KMS-11 (cell line): ENCODE measurements around the gene LCN9.

Experiments used
- H2AFZ ChIP-seq: fragments of 200-600 bp; sonication (generic); 2 replicates; pipeline ENCODE4 v1.6.1; 2016; ENCODE audit warnings: antibody characterized with exemption, mixed run types, low read depth
- H3K27ac ChIP-seq: fragments of 200-600 bp; sonication (generic); 2 replicates; pipeline ENCODE4 v1.6.1; 2016; ENCODE audit warnings: mild to moderate bottlenecking, mixed run types
- H3K27me3 ChIP-seq: fragments of 200-600 bp; sonication (generic); 2 replicates; pipeline ENCODE4 v1.6.1; 2017; ENCODE audit warnings: mild to moderate bottlenecking, low read depth, mixed run types, moderate library complexity; ENCODE audit not compliant: insufficient read depth
- H3K36me3 ChIP-seq: fragments of 200-600 bp; sonication (generic); 2 replicates; pipeline ENCODE4 v1.6.1; 2017; ENCODE audit warnings: mild to moderate bottlenecking, mixed run types; ENCODE audit not compliant: insufficient read depth
- H3K4me1 ChIP-seq: fragments of 200-600 bp; sonication (generic); 2 replicates; pipeline ENCODE4 v1.6.1; 2016; ENCODE audit warnings: mild to moderate bottlenecking, low read depth, mixed run types; ENCODE audit not compliant: poor library complexity, severe bottlenecking
- H3K4me2 ChIP-seq: fragments of 200-600 bp; sonication (generic); 2 replicates; pipeline ENCODE4 v1.7.0; 2016; ENCODE audit warnings: mild to moderate bottlenecking, mixed run types
- H3K4me3 ChIP-seq: fragments of 200-600 bp; sonication (generic); IDR thresholded peaks from 2 replicates; pipeline ENCODE4 v1.6.1; 2017; ENCODE audit warnings: low read depth, low read length, mixed read lengths; ENCODE audit not compliant: insufficient read depth
- H3K79me2 ChIP-seq: fragments of 200-600 bp; sonication (generic); 2 replicates; pipeline ENCODE4 v1.6.1; 2016; ENCODE audit warnings: low read depth, mixed run types; ENCODE audit not compliant: insufficient read depth
- H3K9ac ChIP-seq: fragments of 200-600 bp; sonication (generic); 2 replicates; pipeline ENCODE4 v1.6.1; 2016; ENCODE audit warnings: mild to moderate bottlenecking, mixed run types
- H4K20me1 ChIP-seq: fragments of 200-600 bp; sonication (generic); 2 replicates; pipeline ENCODE4 v1.6.1; 2016; ENCODE audit warnings: mild to moderate bottlenecking, mixed run types; ENCODE audit not compliant: insufficient read depth
- TF ChIP-seq, protein P1 (sequence below): fragments of 200-600 bp; sonication (generic); conservative IDR thresholded peaks from 2 replicates; pipeline ENCODE4 v1.6.1; 2017; ENCODE audit warnings: low read depth, mild to moderate bottlenecking, antibody characterized with exemption, low read length, moderate library complexity, mixed read lengths

Gene LCN9

DNA sequence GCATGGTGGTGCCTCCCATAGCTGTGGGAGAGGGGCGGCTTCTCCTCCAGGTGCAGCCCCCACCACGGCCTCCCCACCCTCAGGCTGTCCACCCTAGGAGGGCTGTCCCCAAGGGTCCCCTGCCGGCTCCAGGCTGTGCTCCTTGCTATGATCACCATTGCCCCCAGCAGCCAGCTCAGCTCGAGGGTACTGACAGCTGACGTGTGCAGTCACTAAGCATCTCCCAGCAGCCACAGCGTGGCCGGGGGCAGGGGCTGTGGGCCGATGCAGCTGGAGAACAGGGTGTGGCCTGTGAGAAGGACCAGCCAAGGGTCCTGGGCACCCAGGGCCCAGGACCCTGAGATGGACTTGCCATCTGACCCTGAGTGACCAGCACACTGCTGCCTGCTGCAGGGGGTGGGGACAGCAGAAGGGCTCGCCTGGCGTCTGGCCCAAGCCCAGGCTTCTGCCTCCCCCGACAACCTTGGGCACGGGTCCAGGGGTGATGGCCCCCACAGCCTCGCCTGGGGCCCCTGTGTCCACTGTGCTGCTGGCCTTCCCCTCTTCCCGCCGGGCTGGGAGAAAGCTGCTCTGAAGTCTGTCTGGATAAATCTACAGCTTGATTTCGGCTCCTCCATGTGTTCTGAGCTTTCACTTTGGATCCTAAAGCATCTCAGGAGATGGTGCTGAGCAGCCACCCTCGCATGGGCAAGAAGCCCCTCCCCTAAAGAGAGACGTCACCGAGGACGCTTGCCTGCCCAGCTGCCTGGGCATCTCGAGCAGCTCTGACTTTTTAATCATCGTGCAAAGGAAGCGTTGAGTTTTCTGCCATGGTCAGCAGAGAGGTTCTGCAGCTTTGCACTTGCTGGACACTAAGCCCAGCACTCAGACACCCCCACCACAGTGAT, 44.4 kb downstream of the LCN9 start:
- Histone ChIP-seq H3K4me2 (no peak overlapping the region), H3K4me3 (no peak overlapping the region), H3K36me3 (no peaks in the 10 kb centered on the region), H3K27ac (no peak overlapping the region), H2AFZ (no peak overlapping the region), H4K20me1 (no peaks in the 10 kb centered on the region), H3K27me3 (peaks cover 81% of the 10 kb centered on the region), H3K79me2 (no peaks in the 10 kb centered on the region), H3K4me1 (no peaks in the 10 kb centered on the region), H3K9ac (no peak overlapping the region)
- TF ChIP-seq, protein P1, sequence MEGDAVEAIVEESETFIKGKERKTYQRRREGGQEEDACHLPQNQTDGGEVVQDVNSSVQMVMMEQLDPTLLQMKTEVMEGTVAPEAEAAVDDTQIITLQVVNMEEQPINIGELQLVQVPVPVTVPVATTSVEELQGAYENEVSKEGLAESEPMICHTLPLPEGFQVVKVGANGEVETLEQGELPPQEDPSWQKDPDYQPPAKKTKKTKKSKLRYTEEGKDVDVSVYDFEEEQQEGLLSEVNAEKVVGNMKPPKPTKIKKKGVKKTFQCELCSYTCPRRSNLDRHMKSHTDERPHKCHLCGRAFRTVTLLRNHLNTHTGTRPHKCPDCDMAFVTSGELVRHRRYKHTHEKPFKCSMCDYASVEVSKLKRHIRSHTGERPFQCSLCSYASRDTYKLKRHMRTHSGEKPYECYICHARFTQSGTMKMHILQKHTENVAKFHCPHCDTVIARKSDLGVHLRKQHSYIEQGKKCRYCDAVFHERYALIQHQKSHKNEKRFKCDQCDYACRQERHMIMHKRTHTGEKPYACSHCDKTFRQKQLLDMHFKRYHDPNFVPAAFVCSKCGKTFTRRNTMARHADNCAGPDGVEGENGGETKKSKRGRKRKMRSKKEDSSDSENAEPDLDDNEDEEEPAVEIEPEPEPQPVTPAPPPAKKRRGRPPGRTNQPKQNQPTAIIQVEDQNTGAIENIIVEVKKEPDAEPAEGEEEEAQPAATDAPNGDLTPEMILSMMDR, result no peak

DNA sequence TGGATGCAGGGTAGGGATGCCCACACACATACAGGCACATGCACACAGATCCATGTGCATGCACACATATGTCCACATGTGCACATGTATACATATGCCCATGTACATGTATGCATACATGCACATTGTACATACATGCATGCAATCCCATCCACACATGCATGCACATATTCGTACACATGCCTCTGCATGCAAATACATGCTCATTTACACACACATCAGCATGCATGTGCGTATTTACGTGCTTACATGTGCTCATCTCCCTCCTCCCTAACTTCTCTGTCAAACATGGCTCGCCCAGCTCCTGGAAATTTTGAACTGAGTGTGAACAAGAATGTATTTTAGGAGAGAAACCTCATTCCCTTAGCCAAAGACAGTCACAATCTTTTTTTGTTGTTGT, 45.1 kb downstream of the LCN9 start:
- peaks cover 82% of the 10 kb centered on the region for H3K27me3 ChIP-seq
- H4K20me1 ChIP-seq, result no peaks in the 10 kb centered on the region
- no peaks in the 10 kb centered on the region for H3K4me1 ChIP-seq
- H2AFZ ChIP-seq, result no peak overlapping the region
- no peaks in the 10 kb centered on the region for H3K36me3 ChIP-seq
- no peaks in the 10 kb centered on the region for H3K79me2 ChIP-seq
- no peak overlapping the region for H3K9ac ChIP-seq
- no peak overlapping the region for H3K4me3 ChIP-seq
- H3K27ac ChIP-seq, result no peak overlapping the region
- H3K4me2 ChIP-seq, result no peak overlapping the region
- TF ChIP-seq, protein P1, result no peak

DNA sequence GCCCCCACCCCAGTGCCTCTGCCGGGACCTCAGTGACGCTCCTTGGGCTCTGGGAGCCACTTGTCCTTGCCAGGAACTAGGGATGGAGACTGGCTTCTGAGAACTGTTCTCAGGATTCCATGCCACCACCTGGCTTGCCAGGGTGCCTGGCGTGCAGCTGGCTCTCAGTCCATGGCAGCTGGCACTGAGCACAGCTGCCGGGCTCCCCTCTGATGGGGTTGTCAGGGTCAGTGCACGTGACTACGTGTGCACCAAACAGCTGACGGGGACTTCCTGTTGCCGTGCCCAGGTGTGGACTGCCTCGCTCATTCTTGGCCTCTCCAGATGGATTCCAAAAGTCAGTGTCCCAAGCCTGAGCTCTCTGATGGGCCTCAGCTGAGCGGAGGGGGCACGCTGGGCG, 48.3 kb downstream of the LCN9 start:
- Histone ChIP-seq H4K20me1 (no peaks in the 10 kb centered on the region), H3K27ac (no peak overlapping the region), H3K4me1 (no peaks in the 10 kb centered on the region), H3K9ac (no peak overlapping the region), H3K27me3 (peaks cover 76% of the 10 kb centered on the region), H3K36me3 (no peaks in the 10 kb centered on the region), H2AFZ (no peak overlapping the region), H3K79me2 (no peaks in the 10 kb centered on the region), H3K4me2 (no peak overlapping the region), H3K4me3 (no peak overlapping the region)
- TF ChIP-seq, protein P1, result no peak

DNA sequence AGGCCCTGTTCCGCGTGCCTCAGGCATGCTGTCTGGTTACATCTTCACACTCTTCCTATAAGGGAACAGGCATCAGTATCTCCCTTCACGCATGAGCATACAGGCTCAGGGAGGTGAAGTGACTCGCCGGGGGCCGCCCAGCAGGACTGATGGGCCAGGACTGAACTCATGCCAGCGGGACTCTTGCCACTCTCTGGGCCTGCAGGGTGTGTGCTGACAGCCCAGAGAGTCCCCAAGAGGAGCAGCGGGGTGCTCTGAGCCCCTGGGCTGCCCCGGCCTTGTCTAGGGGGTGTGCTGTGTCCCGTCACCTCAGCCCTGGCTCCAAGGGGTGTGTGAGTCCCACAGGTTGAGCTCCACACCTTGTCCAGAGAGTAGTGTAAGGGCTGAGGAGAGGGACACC, 48.8 kb downstream of the LCN9 start:
- TF ChIP-seq, protein P1, result no peak
- Histone ChIP-seq H3K4me3 (no peak overlapping the region), H4K20me1 (no peaks in the 10 kb centered on the region), H3K36me3 (no peaks in the 10 kb centered on the region), H3K27me3 (peaks cover 77% of the 10 kb centered on the region), H3K27ac (no peak overlapping the region), H3K4me2 (no peak overlapping the region), H3K4me1 (no peaks in the 10 kb centered on the region), H3K79me2 (no peaks in the 10 kb centered on the region), H2AFZ (no peak overlapping the region), H3K9ac (no peak overlapping the region)
